PC-3 (cell line): ENCODE measurements around the gene GLRB.

ENCODE experiments used
- CTCF ChIP-seq: fragments of 300-600 bp; sonication (generic); conservative IDR thresholded peaks from 2 replicates; pipeline ENCODE4 v1.5.1; 2017; ENCODE audit warnings: antibody characterized with exemption, low read depth, mild to moderate bottlenecking, low read length
- EZH2 ChIP-seq: fragments of 300-600 bp; sonication (generic); IDR thresholded peaks from one replicate; pipeline ENCODE4 v1.6.1; 2017; ENCODE audit warnings: antibody characterized with exemption, mild to moderate bottlenecking, low read length; ENCODE audit not compliant: unreplicated experiment

- no peak for TF ChIP-seq EZH2
- TF ChIP-seq CTCF = no peak
Observed at GRCh38 chr4:157095716-157096115, 19.8 kb downstream of the GLRB start.
